ENCODE measurements around the gene CLASP2. TPM values are rescaled to one million over a fixed set of nuclear protein-coding genes. Genes with fewer than 3 reads are reported as not detected.

CLASP2 gene
- total and polyA plus RNA-seq, 9 donors = 14.5 to 71.2 (median 66.0) TPM

DNA sequence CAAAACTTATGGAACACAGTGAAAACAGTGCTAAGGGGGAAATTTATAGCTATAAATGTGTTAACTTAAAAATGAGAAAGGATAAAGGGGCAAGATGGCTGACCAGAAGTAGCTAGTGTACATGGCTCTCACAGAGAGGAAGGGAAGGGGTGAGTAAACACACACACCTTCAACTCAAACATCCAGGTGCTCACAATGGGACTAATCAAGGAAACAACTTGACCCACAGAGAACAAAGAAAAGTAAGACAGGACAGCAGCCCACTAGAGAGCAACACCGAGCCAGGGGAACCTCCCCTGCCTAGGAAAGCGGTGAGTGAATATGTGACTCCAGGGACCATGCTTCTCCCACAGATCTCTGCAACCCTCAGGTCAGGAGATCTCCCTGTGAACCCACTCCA lies 192.8 kb downstream of the CLASP2 start:
- Histone ChIP-seq H3K27ac (no peak overlapping the region), H3K4me1 (ENCODE audit: insufficient read depth) (no peaks in the 10 kb centered on the region), H3K36me3 (no peaks in the 10 kb centered on the region), H3K9me3 (no peaks in the 10 kb centered on the region), H3K27me3 (no peaks in the 10 kb centered on the region), H3K4me3 (no peak overlapping the region)
- intact Hi-C loops (cut with DNase I) = no loop called here
- TF ChIP-seq EP300 (IDR thresholded peaks at IDR 0.05) = no peak
- TF ChIP-seq POLR2A (IDR thresholded peaks at IDR 0.05) = no peak
- TF ChIP-seq, protein P1, sequence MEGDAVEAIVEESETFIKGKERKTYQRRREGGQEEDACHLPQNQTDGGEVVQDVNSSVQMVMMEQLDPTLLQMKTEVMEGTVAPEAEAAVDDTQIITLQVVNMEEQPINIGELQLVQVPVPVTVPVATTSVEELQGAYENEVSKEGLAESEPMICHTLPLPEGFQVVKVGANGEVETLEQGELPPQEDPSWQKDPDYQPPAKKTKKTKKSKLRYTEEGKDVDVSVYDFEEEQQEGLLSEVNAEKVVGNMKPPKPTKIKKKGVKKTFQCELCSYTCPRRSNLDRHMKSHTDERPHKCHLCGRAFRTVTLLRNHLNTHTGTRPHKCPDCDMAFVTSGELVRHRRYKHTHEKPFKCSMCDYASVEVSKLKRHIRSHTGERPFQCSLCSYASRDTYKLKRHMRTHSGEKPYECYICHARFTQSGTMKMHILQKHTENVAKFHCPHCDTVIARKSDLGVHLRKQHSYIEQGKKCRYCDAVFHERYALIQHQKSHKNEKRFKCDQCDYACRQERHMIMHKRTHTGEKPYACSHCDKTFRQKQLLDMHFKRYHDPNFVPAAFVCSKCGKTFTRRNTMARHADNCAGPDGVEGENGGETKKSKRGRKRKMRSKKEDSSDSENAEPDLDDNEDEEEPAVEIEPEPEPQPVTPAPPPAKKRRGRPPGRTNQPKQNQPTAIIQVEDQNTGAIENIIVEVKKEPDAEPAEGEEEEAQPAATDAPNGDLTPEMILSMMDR (IDR thresholded peaks at IDR 0.05) = no peak
- no peak for DNase-seq
- WGBS, 3 donors = 96 to 98% (median 97%) methylated on average over 2 of the region's 2 CpGs

DNA sequence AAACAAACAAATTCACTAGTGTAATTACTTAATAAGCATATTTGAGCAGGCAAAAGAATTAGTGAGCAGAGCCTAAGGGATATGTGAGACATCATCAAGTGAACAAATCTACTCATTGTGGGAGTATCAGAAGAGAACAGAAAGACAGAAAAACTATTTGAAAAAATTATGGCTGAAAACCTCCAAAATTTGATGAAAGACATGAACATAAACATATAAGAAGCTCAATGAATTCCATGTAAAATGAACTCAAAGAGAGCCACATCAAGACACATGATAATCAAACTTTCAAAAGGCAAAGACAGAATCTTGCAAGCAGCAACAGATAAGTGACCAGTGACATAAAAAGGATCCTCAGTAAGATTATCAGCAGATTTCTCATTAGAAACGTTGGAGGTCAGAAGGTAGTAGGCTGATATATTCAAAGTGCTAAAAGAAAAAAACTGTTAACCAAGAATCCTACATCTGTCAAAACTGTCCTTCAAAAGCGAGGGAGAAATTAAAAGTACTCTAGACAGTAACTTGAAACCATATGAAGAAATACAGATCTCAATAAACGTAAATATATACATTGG lies 194.9 kb downstream of the CLASP2 start:
- TF ChIP-seq POLR2A (IDR thresholded peaks at IDR 0.05) (no peak), EP300 (IDR thresholded peaks at IDR 0.05) (no peak)
- TF ChIP-seq, protein P1 (IDR thresholded peaks at IDR 0.05) = no peak
- H3K9me3 ChIP-seq = no peaks in the 10 kb centered on the region
- H3K4me3 ChIP-seq = no peak overlapping the region
- 86 to 95% (median 92%) methylated on average over 3 of the region's 3 CpGs for WGBS, 3 donors
- no peaks in the 10 kb centered on the region for H3K27me3 ChIP-seq
- no peak for DNase-seq
- intact Hi-C loops (cut with DNase I) = no loop called here
- no peaks in the 10 kb centered on the region for H3K4me1 ChIP-seq (ENCODE audit: insufficient read depth)
- no peak overlapping the region for H3K27ac ChIP-seq
- no peaks in the 10 kb centered on the region for H3K36me3 ChIP-seq

DNA sequence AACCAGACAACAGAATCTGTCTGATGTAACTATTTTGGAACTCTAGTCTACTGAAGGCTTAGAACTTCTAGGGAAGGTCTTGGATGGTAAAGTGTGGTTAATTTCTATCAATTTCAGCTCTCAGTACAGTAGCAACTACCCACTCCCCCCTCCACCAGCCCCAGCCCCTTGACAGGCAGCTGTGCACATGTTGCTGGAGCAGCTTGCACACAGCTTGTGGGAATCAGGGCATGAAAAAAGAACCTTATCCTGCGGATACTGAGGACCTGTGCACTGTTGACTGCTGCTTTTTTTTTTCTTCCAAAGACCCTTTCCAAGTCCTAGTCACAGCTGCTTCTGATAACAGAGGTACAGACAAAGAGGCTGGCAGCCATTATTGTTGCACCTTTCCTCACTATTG lies 196.3 kb downstream of the CLASP2 start:
- Histone ChIP-seq H3K27me3 (no peaks in the 10 kb centered on the region), H3K4me3 (no peak overlapping the region), H3K9me3 (no peaks in the 10 kb centered on the region), H3K4me1 (ENCODE audit: insufficient read depth) (no peaks in the 10 kb centered on the region), H3K27ac (no peak overlapping the region), H3K36me3 (no peaks in the 10 kb centered on the region)
- intact Hi-C loops (cut with DNase I) = no loop called here
- no peak for DNase-seq
- 60 to 84% (median 80%) methylated on average over 1 of the region's 1 CpG for WGBS, 3 donors
- TF ChIP-seq, protein P1 (IDR thresholded peaks at IDR 0.05) = no peak
- TF ChIP-seq EP300 (IDR thresholded peaks at IDR 0.05) (no peak), POLR2A (IDR thresholded peaks at IDR 0.05) (no peak)

DNA sequence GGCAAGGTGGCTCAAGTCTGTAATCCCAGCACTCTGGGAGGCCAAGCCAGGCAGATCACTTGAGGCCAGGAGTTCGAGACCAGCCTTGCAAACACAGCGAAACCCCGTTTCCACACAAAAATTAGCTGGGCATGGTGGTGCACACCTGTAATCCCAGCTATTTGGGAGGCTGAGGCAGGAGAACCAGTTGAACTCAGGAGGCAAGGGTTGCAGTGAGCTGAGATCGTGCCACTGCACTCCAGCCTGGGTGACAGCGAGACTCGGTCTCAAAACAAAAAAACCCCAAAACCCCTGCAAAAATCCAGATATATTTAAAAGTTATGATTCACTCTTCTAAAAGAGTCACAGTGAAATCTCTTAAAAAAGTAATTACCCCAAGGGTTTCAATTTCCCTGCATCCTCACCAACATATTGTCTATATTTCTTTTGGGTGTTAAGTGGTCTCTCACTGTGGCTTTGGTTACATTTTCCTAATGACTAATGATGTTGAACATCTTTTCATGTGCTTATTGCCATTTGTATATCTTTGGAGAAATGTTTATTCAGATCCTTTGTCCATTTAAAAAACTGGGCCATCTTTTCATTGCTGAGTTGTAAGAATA lies 204.7 kb downstream of the CLASP2 start:
- Histone ChIP-seq H3K27ac (no peak overlapping the region), H3K4me1 (ENCODE audit: insufficient read depth) (no peaks in the 10 kb centered on the region), H3K4me3 (no peak overlapping the region), H3K9me3 (no peaks in the 10 kb centered on the region), H3K36me3 (no peaks in the 10 kb centered on the region), H3K27me3 (no peaks in the 10 kb centered on the region)
- TF ChIP-seq EP300 (IDR thresholded peaks at IDR 0.05) = no peak
- TF ChIP-seq POLR2A (IDR thresholded peaks at IDR 0.05) = no peak
- TF ChIP-seq, protein P1 (IDR thresholded peaks at IDR 0.05) = no peak
- 98 to 99% (median 99%) methylated on average over 6 of the region's 6 CpGs for WGBS, 3 donors
- intact Hi-C loops (cut with DNase I) = no loop called here
- no peak for DNase-seq
